Panc1 (cell line): ENCODE results near the gene ZNF385C. TPM values are rescaled to one million over a fixed set of nuclear protein-coding genes. Genes with fewer than 3 reads are reported as not detected.

ENCODE experiments used
- ATAC-seq: fragments of 200-7000 bp; cut with Tn5 transposase; 2 replicates; pipeline ENCODE4 v1.9.1; 2020; ENCODE audit warnings: mild to moderate bottlenecking, moderate library complexity
- BruUV-seq: library from RNA; stranded (reverse); fragments of 400-500 nt; replicated peaks from 2 replicates; lab custom pipeline; 2021; lab: Mats Ljungman, UMichigan
- CTCF ChIA-PET: fragments of 300-600 bp; sonication (Branson Sonifier 250); formaldehyde crosslinking; loops from one replicate; lab custom pipeline; 2022; ENCODE audit warnings: antibody characterized with exemption; lab: Charles Lee
- POLR2A ChIA-PET: fragments of 300-600 bp; sonication (Branson Sonifier 250); formaldehyde crosslinking; loops from one replicate; lab custom pipeline; 2022; ENCODE audit warnings: antibody characterized with exemption; lab: Charles Lee
- DNase-seq: peaks from one replicate; pipeline ENCODE4 v3.0.0-alpha.2; 2010; ENCODE audit warnings: low read depth, low spot score
- H3K27ac ChIP-seq: 2 replicates; pipeline ENCODE4 v1.5.1; 2011; ENCODE audit warnings: mild to moderate bottlenecking, low read length, inconsistent platforms
- H3K27me3 ChIP-seq: fragments of 200-500 bp; sonication (Bioruptor generic); 2 replicates; pipeline ENCODE4 v1.6.0; 2014; ENCODE audit warnings: low read length, inconsistent platforms; ENCODE audit not compliant: control insufficient read depth, insufficient read depth
- H3K36me3 ChIP-seq: fragments of 200-500 bp; sonication (Bioruptor generic); 2 replicates; pipeline ENCODE4 v1.5.1; 2014; ENCODE audit warnings: inconsistent platforms, mild to moderate bottlenecking, low read length, moderate library complexity; ENCODE audit not compliant: control insufficient read depth, insufficient read depth
- H3K4me1 ChIP-seq: 2 replicates; pipeline ENCODE4 v1.5.1; 2011; ENCODE audit warnings: inconsistent platforms, mild to moderate bottlenecking, low read length, moderate library complexity; ENCODE audit not compliant: control insufficient read depth, insufficient read depth
- H3K4me3 ChIP-seq, 2 experiments: 2 replicates each; pipeline ENCODE4 v1.5.1; 2011 to 2012; ENCODE audit warnings: low read depth in 2 of 2, low read length in 2 of 2, mild to moderate bottlenecking in 2 of 2, inconsistent platforms in 1 of 2, moderate library complexity in 1 of 2
- H3K9me3 ChIP-seq: fragments of 200-500 bp; sonication (Bioruptor generic); 2 replicates; pipeline ENCODE4 v1.5.1; 2014; ENCODE audit warnings: low read depth, mild to moderate bottlenecking, inconsistent platforms, low read length, moderate library complexity; ENCODE audit not compliant: control insufficient read depth, insufficient read depth
- CTCF ChIP-seq: fragments of 450-650 bp; IDR thresholded peaks from 2 replicates; pipeline ENCODE4 v1.5.1; 2017; ENCODE audit warnings: mild to moderate bottlenecking
- POLR2AphosphoS5 ChIP-seq: IDR thresholded peaks from 2 replicates; pipeline ENCODE4 v1.6.1; 2012; ENCODE audit warnings: mild to moderate bottlenecking, low read depth, low read length, moderate library complexity
- SIN3A ChIP-seq: IDR thresholded peaks from 2 replicates; pipeline ENCODE4 v1.6.1; 2012; ENCODE audit warnings: low read depth, mild to moderate bottlenecking, low read length, moderate library complexity, borderline replicate concordance; ENCODE audit not compliant: insufficient read depth
- TCF7L2 ChIP-seq: IDR thresholded peaks from 2 replicates; pipeline ENCODE4 v1.6.1; 2011; ENCODE audit warnings: mild to moderate bottlenecking, low read depth, low read length, inconsistent platforms
- in situ Hi-C: cut with HindIII; loops from 2 replicates; pipeline ENCODE4 v1.10.0; 2016; ENCODE audit warnings: low sequenced_read_pairs, low pct_unique_long_range_greater_than_20kb
- intact Hi-C: fragments of 100-400 bp; cut with micrococcal nuclease; formaldehyde crosslinking; loops from one replicate; pipeline ENCODE4 v1.10.0; 2022; ENCODE audit not compliant: unreplicated experiment
- total RNA-seq: library from RNA; stranded (reverse); gene quantifications from one replicate; pipeline ENCODE4 v1.2.1, GENCODE V29; 2021; ENCODE audit not compliant: unreplicated experiment
- TF ChIP-seq, protein P1 (sequence below), 2 experiments: IDR thresholded peaks; 2 replicates each; pipeline ENCODE4 v1.6.1; 2011 to 2012; ENCODE audit warnings: low read depth in 2 of 2, control low read depth in 1 of 2, low read length in 1 of 2, mild to moderate bottlenecking in 1 of 2, moderate library complexity in 1 of 2; ENCODE audit not compliant: insufficient read depth in 1 of 2

Gene ZNF385C
- total RNA-seq, 1 experiment from 2014 or later, result 0.21 TPM

- H3K27ac ChIP-seq, result no peak overlapping the region
- H3K4me3 ChIP-seq, result no peak overlapping the region
- H3K27me3 ChIP-seq, result no peaks in the 10 kb centered on the region
- intact Hi-C loops, result no loop called here
- H3K9me3 ChIP-seq, result no peaks in the 10 kb centered on the region
- CTCF ChIA-PET, result no interaction called here
- POLR2A ChIA-PET, result no interaction called here
- no peaks in the 10 kb centered on the region for H3K4me1 ChIP-seq
- no peak for TF ChIP-seq POLR2AphosphoS5
- TF ChIP-seq, protein P1, sequence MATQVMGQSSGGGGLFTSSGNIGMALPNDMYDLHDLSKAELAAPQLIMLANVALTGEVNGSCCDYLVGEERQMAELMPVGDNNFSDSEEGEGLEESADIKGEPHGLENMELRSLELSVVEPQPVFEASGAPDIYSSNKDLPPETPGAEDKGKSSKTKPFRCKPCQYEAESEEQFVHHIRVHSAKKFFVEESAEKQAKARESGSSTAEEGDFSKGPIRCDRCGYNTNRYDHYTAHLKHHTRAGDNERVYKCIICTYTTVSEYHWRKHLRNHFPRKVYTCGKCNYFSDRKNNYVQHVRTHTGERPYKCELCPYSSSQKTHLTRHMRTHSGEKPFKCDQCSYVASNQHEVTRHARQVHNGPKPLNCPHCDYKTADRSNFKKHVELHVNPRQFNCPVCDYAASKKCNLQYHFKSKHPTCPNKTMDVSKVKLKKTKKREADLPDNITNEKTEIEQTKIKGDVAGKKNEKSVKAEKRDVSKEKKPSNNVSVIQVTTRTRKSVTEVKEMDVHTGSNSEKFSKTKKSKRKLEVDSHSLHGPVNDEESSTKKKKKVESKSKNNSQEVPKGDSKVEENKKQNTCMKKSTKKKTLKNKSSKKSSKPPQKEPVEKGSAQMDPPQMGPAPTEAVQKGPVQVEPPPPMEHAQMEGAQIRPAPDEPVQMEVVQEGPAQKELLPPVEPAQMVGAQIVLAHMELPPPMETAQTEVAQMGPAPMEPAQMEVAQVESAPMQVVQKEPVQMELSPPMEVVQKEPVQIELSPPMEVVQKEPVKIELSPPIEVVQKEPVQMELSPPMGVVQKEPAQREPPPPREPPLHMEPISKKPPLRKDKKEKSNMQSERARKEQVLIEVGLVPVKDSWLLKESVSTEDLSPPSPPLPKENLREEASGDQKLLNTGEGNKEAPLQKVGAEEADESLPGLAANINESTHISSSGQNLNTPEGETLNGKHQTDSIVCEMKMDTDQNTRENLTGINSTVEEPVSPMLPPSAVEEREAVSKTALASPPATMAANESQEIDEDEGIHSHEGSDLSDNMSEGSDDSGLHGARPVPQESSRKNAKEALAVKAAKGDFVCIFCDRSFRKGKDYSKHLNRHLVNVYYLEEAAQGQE (IDR thresholded peaks at IDR 0.05; ENCODE audit: insufficient read depth in 1 of 2, low read depth in 2 of 2, low read length in 1 of 2), result no peak
- TF ChIP-seq TCF7L2, result no peak
- TF ChIP-seq SIN3A, result no peak
- no peak for TF ChIP-seq CTCF
- no peak for DNase-seq
- in situ Hi-C loops, result no loop called here
- ATAC-seq, result no peak
- peaks cover 9% of the 10 kb centered on the region for H3K36me3 ChIP-seq
- BruUV-seq, result no TSS peak
These were observed 108.4 kb downstream of the ZNF385C start for GRCh38 chr17:41989702-41990419.

DNA sequence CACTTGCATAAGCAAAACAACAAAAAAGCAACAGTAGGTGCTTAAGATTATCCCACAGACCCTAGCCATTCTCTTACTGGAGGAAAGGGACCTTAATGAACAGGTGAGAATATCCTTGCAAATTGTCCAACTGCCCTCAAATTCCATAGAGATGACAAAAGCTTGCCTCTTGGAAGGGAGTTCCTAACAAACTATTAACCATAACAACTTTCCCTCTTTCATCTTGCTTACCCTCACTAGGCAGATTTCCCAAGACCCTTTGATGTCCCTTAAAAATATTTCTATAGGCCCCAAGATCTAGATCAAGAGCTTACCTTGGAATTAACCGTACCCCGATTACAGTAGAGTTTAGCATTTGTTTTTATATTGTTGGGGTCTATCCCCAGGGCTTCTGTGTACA is 109.9 kb downstream of the ZNF385C start:
- ATAC-seq, result no peak
- ChIA-PET CTCF (no interaction called here), POLR2A (no interaction called here)
- H3K27ac ChIP-seq, result no peak overlapping the region
- no peak for DNase-seq
- H3K36me3 ChIP-seq, result peaks cover 9% of the 10 kb centered on the region
- in situ Hi-C loops, result no loop called here
- TF ChIP-seq SIN3A, result no peak
- TF ChIP-seq, protein P1 (IDR thresholded peaks at IDR 0.05; ENCODE audit: insufficient read depth in 1 of 2, low read depth in 2 of 2, low read length in 1 of 2), result no peak
- TF ChIP-seq CTCF, result no peak
- no peak for TF ChIP-seq TCF7L2
- TF ChIP-seq POLR2AphosphoS5, result no peak
- H3K27me3 ChIP-seq, result no peaks in the 10 kb centered on the region
- H3K4me1 ChIP-seq, result no peaks in the 10 kb centered on the region
- no peaks in the 10 kb centered on the region for H3K9me3 ChIP-seq
- H3K4me3 ChIP-seq, result no peak overlapping the region
- BruUV-seq, result no TSS peak
- intact Hi-C loops, result no loop called here
